Activated CD4-positive, alpha-beta T cell treated with anti-CD3 and anti-CD28 coated beads, Interleukin-2, Interleukin-4, amounts not matched to agents 100 ng/mL and 50 ng/mL, durations not matched to agents 16 hours and 8 hours (primary cell): ENCODE data around the gene PARP15.
"Not testable (repeated sequence)": the region's sequence is repeated elsewhere in the genome, so short reads cannot be mapped to it uniquely, and the experiment has no call there.

ENCODE experiments used
- DNase-seq: peaks from one replicate; pipeline ENCODE4 v3.0.0-alpha.2; 2020; ENCODE audit warnings: low spot score

Gene PARP15

GRCh38 chr3:122618614-122619013, 41.2 kb downstream of the PARP15 start:
- DNase-seq, result no peak

GRCh38 chr3:122619040-122619439, 41.6 kb downstream of the PARP15 start:
- DNase-seq, result no peak

- DNase-seq, result no peak
Observed at GRCh38 chr3:122620399-122620798, 42.9 kb downstream of the PARP15 start.

- no peak for DNase-seq
Observed at GRCh38 chr3:122621112-122621511, 43.7 kb downstream of the PARP15 start.

- no peak for DNase-seq
Observed at GRCh38 chr3:122623031-122623829, 45.8 kb downstream of the PARP15 start.

- DNase-seq, result no peak
Observed at GRCh38 chr3:122626515-122627180, 49.2 kb downstream of the PARP15 start.

- DNase-seq, result no peak
Observed at GRCh38 chr3:122627301-122627700, 49.9 kb downstream of the PARP15 start.

GRCh38 chr3:122628567-122628966, 51.1 kb downstream of the PARP15 start:
- DNase-seq, result no peak

- no peak for DNase-seq
Observed at GRCh38 chr3:122629763-122630162, 52.3 kb downstream of the PARP15 start.

- no peak for DNase-seq
Observed at GRCh38 chr3:122635789-122636188, 58.3 kb downstream of the PARP15 start.

- DNase-seq, result no peak
Observed at GRCh38 chr3:122636697-122637096, 59.2 kb downstream of the PARP15 start.

GRCh38 chr3:122640437-122640999, 63.1 kb downstream of the PARP15 start:
- DNase-seq, result no peak

- peak; percentile 45 for DNase-seq
Observed at GRCh38 chr3:122642935-122643334, 65.5 kb downstream of the PARP15 start.

- peak; percentile 31 for DNase-seq
Observed at GRCh38 chr3:122646146-122646988, 68.9 kb downstream of the PARP15 start.

- not testable (repeated sequence) for DNase-seq
Observed at GRCh38 chr3:122651233-122651907, 73.9 kb downstream of the PARP15 start.

GRCh38 chr3:122651962-122652361, 74.5 kb downstream of the PARP15 start:
- not testable (repeated sequence) for DNase-seq

- not testable (repeated sequence) for DNase-seq
Observed at GRCh38 chr3:122658336-122658735, 80.9 kb downstream of the PARP15 start.

GRCh38 chr3:122660297-122660974, 83.0 kb downstream of the PARP15 start:
- no peak for DNase-seq

GRCh38 chr3:122661633-122662032, 84.2 kb downstream of the PARP15 start:
- peak; percentile 54 for DNase-seq

- no peak for DNase-seq
Observed at GRCh38 chr3:122662505-122662904, 85.1 kb downstream of the PARP15 start.

GRCh38 chr3:122665226-122665786, 87.9 kb downstream of the PARP15 start:
- no peak for DNase-seq
